WERI-Rb-1 (cell line): ENCODE measurements around the gene ACTA1.

ENCODE experiments used
- DNase-seq: peaks from one replicate; pipeline ENCODE4 v3.0.0-alpha.2; 2020
- H3K27ac ChIP-seq: fragments of 250-450 bp; sonication (Bioruptor Pico); 2 replicates; pipeline ENCODE4 v1.5.1; 2020; ENCODE audit warnings: mild to moderate bottlenecking, moderate library complexity
- H3K27me3 ChIP-seq: fragments of 250-450 bp; sonication (Bioruptor Pico); 2 replicates; pipeline ENCODE4 v1.5.1; 2021; ENCODE audit warnings: mild to moderate bottlenecking, low read depth, moderate library complexity; ENCODE audit not compliant: insufficient read depth, severe bottlenecking
- H3K36me3 ChIP-seq: fragments of 250-450 bp; sonication (Bioruptor Pico); 2 replicates; pipeline ENCODE4 v1.5.1; 2020; ENCODE audit warnings: mild to moderate bottlenecking, moderate library complexity
- H3K4me3 ChIP-seq: 2 replicates; pipeline ENCODE4 v1.5.1; 2011; ENCODE audit warnings: low read depth, mild to moderate bottlenecking, control low read depth, low read length
- H3K9me3 ChIP-seq: fragments of 250-450 bp; sonication (Bioruptor Pico); 2 replicates; pipeline ENCODE4 v1.5.1; 2021; ENCODE audit warnings: mild to moderate bottlenecking, moderate library complexity; ENCODE audit not compliant: severe bottlenecking
- CTCF ChIP-seq: IDR thresholded peaks from 2 replicates; pipeline ENCODE4 v1.5.1; 2011; ENCODE audit warnings: low read depth, mild to moderate bottlenecking, control low read depth, inconsistent platforms, low read length

Gene ACTA1

GRCh38 chr1:229392936-229393335, 41.0 kb downstream of the ACTA1 start:
- H3K27ac ChIP-seq, result no peak overlapping the region
- no peaks in the 10 kb centered on the region for H3K27me3 ChIP-seq
- no peak for TF ChIP-seq CTCF
- no peaks in the 10 kb centered on the region for H3K36me3 ChIP-seq
- no peak for DNase-seq
- no peak overlapping the region for H3K4me3 ChIP-seq
- no peaks in the 10 kb centered on the region for H3K9me3 ChIP-seq

- no peak for TF ChIP-seq CTCF
- DNase-seq, result no peak
- Histone ChIP-seq H3K9me3 (no peaks in the 10 kb centered on the region), H3K27me3 (no peaks in the 10 kb centered on the region), H3K4me3 (no peak overlapping the region), H3K27ac (no peak overlapping the region), H3K36me3 (no peaks in the 10 kb centered on the region)
These were observed 43.8 kb downstream of the ACTA1 start for GRCh38 chr1:229390130-229390529.

- no peak for DNase-seq
These were observed 44.9 kb downstream of the ACTA1 start for GRCh38 chr1:229388897-229389580.

GRCh38 chr1:229385853-229386456, 47.9 kb downstream of the ACTA1 start:
- Histone ChIP-seq H3K36me3 (no peaks in the 10 kb centered on the region), H3K9me3 (no peaks in the 10 kb centered on the region), H3K27ac (no peak overlapping the region), H3K27me3 (no peaks in the 10 kb centered on the region), H3K4me3 (no peak overlapping the region)
- no peak for TF ChIP-seq CTCF
- no peak for DNase-seq

More at GRCh38 chr1:229388897-229389580, 44.9 kb downstream of the ACTA1 start:
- Histone ChIP-seq H3K36me3 (no peaks in the 10 kb centered on the region), H3K4me3 (no peak overlapping the region), H3K27ac (no peak overlapping the region), H3K9me3 (no peaks in the 10 kb centered on the region), H3K27me3 (no peaks in the 10 kb centered on the region)
- no peak for TF ChIP-seq CTCF

- no peak for TF ChIP-seq CTCF
- no peaks in the 10 kb centered on the region for H3K9me3 ChIP-seq
- no peaks in the 10 kb centered on the region for H3K27me3 ChIP-seq
These were observed 49.1 kb downstream of the ACTA1 start for GRCh38 chr1:229384822-229385221.

GRCh38 chr1:229383961-229384360, 49.9 kb downstream of the ACTA1 start:
- no peak overlapping the region for H3K27ac ChIP-seq
- no peak for TF ChIP-seq CTCF
- DNase-seq, result no peak
- no peaks in the 10 kb centered on the region for H3K9me3 ChIP-seq
- no peaks in the 10 kb centered on the region for H3K27me3 ChIP-seq
- no peak overlapping the region for H3K4me3 ChIP-seq
- H3K36me3 ChIP-seq, result no peaks in the 10 kb centered on the region

More at GRCh38 chr1:229384822-229385221, 49.1 kb downstream of the ACTA1 start:
- Histone ChIP-seq H3K27ac (no peak overlapping the region), H3K36me3 (no peaks in the 10 kb centered on the region), H3K4me3 (no peak overlapping the region)
- DNase-seq, result no peak
